OCI-LY1 (cell line): ENCODE results near the gene FAM107B.

Experiments used
- EZH2 ChIP-seq: fragments of 200-600 bp; sonication (generic), shearing (Covaris generic); IDR thresholded peaks from 2 replicates; pipeline ENCODE4 v1.8.0; 2017; ENCODE audit warnings: borderline replicate concordance, mixed run types, mild to moderate bottlenecking, antibody characterized with exemption, low read length, moderate library complexity, mixed read lengths
- TF ChIP-seq, protein P1 (sequence below): fragments of 200-600 bp; sonication (generic), shearing (Covaris generic); IDR thresholded peaks from 2 replicates; pipeline ENCODE4 v1.5.1; 2017; ENCODE audit warnings: mild to moderate bottlenecking, antibody characterized with exemption, low read length, moderate library complexity, mixed read lengths

DNA sequence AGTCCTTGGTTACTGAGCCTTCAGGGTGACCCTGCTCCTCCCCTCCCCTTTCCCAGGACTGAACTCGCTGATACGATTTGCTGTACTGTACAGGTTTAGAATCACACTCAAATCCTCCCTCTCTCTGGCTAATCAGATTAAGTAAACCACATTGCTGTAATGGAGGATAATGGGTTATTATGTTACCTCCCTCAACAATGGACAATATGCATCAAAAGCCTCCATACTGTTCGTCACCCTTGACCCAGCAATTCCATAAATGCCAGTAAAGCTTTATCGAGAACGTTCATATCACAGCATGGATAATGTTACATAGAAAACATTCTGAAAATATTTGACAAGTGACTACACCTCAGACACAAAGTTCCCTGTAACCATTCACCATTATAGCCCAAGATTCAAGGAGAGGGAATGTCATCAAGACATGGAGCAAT, 61.7 kb downstream of the FAM107B start:
- TF ChIP-seq, protein P1, sequence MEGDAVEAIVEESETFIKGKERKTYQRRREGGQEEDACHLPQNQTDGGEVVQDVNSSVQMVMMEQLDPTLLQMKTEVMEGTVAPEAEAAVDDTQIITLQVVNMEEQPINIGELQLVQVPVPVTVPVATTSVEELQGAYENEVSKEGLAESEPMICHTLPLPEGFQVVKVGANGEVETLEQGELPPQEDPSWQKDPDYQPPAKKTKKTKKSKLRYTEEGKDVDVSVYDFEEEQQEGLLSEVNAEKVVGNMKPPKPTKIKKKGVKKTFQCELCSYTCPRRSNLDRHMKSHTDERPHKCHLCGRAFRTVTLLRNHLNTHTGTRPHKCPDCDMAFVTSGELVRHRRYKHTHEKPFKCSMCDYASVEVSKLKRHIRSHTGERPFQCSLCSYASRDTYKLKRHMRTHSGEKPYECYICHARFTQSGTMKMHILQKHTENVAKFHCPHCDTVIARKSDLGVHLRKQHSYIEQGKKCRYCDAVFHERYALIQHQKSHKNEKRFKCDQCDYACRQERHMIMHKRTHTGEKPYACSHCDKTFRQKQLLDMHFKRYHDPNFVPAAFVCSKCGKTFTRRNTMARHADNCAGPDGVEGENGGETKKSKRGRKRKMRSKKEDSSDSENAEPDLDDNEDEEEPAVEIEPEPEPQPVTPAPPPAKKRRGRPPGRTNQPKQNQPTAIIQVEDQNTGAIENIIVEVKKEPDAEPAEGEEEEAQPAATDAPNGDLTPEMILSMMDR = no peak
- TF ChIP-seq EZH2 = no peak
